HG02642 (cell line): ENCODE results near the gene MAMSTR.
"Not testable (repeated sequence)": the region's sequence is repeated elsewhere in the genome, so short reads cannot be mapped to it uniquely, and the experiment has no call there.

Source experiments
- ATAC-seq: cut with Tn5 transposase; IDR thresholded peaks from one replicate; pipeline ENCODE4 v1.9.1; 2021; ENCODE audit warnings: mild to moderate bottlenecking; ENCODE audit not compliant: unreplicated experiment, poor library complexity

MAMSTR gene

DNA sequence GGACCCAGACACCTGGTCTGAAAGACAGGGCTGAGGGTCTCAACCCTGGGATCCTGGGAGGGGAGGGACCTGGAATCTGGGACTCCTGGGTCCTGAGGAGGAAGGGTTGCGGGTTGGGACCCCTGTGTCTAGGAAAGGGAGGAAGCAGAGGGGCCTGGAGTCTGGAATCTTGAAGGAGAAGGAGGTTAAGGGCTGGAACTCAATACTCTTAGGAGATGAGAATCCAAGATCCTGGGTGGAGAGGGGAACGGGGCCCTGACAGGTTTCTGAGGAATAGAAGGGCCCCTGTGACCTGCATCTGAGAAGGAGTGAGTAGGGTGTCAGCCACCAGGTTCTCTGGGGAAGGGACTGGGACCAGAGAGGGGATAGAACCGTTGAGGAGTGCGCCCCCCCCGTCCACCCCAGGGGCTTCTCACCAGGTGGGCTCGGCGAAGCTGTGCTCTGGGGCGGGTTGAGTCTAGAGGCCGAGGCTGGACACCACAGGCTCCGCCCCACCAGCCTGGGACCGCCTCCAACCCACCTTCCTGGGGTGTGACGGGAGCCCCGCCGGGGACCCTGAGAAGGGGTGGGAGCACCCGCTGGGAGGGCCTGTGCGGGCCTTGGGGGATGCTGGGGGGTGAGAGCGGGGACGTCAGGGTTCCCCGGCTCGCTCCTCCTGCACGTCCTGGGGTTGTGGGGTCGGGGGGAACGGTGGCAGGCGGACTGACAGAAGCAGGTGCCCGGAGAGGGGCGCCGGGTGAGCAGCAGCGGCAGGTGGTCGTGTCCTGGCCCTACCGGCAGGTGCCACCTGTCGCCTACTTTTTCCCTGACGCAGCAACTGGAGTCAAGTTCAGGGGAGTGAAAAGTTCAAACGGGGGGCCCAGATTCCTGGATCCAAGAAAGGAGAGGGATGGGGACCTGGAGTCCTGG is at the start of gene MAMSTR:
TSS of gene MAMSTR (minus strand) at position 463 of the 909 bp plus-strand sequence. CDS start 694 bp downstream, outside the sequence.
- no peak for ATAC-seq

DNA sequence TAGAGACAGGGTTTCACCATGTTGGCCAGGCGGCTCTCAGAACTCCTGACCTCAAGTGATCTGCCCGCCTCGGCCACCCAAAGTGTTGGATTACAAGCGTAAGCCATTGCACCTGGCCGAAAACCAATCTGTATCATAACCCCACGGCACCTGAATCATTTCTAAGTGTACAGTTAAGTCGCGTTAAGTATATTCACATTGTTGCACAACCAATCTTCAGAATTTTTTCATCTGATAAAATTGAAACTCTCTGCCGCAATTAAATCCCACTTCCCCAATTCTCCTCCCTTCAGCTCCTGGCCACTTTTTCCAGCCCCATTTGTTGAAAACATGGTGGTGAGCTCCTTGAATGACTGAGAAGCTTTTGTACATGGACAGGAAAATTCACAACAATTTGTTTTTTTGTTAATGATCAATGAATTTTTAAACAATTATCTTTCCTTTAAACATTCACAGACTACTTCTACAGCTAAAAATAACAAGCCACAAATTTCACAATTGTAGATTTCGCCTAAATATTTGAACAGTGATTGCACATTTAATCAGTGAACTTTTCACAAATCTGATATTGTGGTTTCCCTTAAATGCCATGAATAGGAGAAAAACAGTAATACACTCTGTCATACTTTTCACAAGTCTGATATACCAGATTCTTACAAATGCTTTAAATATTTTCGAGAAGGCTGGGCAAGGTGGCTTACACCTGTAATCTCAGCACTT is 49.6 kb upstream of the MAMSTR start:
- no peak for ATAC-seq

DNA sequence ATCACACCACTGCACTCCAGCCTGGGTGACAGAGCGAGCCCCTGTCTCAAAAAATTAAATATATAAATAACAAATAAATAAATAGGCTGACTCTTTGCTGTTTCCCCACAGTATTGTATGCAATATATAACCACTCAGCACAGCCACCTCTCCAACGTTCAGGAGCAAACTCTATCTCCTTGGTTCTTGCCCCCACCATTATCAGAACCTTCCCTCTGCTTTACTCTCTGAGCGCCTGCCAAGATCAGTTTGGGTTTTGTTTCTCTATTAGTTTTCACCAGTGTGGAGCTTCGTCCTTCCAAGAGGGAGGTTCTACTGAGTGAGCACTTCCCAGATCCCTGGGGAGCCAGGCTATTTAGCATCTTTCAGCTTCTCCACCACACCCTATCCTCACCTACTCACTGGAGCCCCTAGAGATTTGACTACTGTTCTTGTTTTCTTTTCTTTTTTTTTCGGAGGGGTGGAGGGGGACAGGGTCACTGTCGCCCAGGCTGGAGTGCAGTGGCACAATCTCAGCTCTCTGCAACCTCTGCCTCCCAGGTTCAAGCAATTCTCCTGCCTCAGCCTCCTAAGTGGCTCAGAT is 48.7 kb upstream of the MAMSTR start:
- not testable (repeated sequence) for ATAC-seq

GRCh38 chr19:48765816-48766215 is 46.3 kb upstream of the MAMSTR start:
- ATAC-seq: not testable (repeated sequence)

- no peak for ATAC-seq
Measured at GRCh38 chr19:48760504-48761205, 41.1 kb upstream of the MAMSTR start.

DNA sequence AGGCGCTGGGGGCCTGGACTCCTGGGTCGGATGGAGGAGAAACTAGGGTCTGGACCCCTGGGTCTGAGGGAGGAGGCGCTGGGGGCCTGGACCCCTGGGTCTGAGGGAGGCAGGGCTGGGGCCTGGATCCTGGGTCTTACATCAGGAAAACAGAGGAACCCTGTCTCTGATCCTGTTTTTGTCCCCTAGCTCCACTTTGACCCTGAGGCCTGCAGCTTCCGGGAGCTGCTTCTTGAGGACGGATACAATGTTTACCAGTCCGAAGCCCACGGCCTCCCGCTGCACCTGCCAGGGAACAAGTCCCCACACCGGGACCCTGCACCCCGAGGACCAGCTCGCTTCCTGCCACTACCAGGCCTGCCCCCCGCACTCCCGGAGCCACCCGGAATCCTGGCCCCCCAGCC is 38.2 kb upstream of the MAMSTR start:
- ATAC-seq: no peak

DNA sequence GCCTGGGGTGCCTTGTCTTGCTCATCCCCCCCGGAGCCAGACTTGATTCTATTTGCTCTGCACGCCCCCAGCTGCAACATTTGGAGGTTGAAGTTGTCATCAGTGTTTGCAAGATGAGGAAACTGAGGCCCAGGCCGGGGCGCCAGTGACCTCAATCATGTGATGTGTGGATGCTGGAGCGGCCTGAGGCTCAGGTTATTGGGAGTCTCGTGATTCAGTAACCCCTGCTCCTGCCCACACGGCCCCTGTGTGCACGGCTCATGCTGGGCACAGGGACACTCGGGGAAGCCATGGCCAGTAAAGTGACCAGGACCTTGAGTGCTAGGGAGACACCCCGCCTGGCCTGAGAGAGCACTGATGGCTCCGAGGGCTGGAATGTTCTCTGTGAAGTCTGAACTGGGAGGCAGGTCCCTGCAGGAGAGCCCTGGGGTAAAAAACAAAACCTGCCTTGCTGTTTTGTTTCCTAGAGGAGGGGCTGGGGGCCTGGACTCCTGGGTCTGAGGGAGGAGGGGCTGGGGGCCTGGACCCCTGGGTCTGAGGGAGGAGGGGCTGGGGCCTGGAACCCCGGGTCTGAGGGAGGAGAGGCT is 37.7 kb upstream of the MAMSTR start:
- ATAC-seq: no peak

DNA sequence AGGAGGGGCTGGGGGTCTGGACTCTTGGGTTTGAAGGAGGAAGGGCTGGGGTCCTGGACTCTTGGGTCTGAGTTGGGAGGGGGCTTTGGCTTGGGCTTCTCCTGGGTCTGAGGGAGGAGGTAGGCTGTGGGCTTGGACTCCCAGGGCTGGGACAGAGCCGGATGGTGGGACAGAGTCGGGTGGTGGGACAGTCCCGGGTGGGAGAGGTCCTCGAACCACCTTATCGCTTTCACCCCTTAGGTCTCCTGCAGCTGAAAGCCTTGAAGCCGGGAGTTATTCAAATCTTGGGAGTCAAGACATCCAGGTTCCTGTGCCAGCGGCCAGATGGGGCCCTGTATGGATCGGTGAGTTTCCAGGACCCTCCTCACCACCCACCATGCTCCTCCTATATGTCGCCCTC is 37.2 kb upstream of the MAMSTR start:
- no peak for ATAC-seq

GRCh38 chr19:48756212-48756611 is 36.7 kb upstream of the MAMSTR start:
- ATAC-seq: no peak

GRCh38 chr19:48755787-48756186 is 36.3 kb upstream of the MAMSTR start:
- no peak for ATAC-seq

DNA sequence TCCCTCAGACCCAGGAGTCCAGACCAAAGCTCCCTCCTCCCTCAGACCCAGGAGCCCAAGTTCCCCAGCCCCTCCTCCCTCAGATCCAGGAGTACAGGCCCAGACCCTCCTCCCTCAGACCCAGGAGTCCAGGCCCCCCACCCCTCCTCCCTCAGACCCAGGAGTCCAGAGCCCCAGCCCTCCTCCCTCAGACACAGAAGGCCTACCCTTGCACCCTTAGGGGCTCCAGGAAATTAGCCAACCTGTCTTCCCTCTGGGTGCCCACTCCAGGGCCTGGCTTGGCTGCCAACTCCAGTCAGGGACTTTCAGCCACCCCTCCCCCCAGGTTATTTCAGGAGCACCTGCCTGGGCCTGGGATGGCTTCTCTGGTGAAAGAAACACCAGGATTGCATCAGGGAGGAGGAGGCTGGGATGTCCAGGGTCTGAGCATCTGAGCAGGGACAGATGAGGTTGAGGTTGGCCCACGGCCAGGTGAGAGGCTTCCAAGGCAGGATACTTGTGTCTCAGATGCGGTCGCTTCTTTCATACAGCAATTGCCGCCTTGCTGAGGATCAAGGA is 35.6 kb upstream of the MAMSTR start, which contains the start of gene FGF21:
TSS of gene FGF21 (plus strand) at position 441 of the 558 bp plus-strand sequence. CDS start 713 bp downstream, outside the sequence.
- ATAC-seq: no peak

DNA sequence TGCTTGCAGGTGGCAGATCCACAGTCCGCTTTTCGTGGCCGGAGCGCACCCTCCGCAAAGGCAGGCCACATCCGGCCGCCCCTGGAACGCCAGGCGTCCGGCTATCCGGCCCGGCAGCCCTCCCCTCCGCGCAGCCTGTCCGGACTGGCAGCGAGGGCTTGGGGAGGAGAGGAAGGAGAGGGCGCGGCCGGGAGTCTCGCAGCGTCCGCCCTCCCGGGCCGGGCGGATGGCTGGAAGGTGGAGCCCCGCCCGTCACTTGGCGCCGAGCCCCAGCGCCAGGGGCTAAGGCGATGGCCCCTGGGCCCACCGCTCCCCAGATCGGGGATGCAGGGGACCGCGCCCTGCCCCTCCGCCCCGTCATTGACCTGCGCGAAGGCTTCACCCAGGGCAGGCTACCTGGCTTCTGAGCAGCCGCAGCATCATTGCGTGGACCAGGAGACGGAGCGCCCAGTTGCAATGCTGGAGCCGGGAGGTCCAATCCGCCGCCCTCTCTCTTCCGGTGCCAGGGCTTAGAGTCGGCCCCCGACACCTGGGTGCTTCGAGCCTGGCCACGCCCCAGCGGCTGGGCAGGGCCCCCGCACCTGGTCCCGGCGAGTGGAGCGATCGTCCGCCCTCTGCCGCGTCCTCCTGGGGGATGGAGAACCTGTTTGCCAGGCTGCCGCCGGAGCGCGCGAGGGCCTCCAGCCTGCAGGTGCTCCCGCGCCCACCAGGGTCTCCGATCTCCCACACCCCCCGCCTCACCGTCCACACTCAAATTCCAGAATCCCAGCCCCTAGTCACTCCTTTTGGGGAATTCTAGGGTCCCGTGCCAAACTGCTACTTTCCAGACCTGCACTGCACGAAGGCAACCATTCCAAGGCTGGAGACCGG is 33.2 kb upstream of the MAMSTR start, which contains the start of gene FUT1:
TSS of gene FUT1 (minus strand) at position 146 of the 870 bp plus-strand sequence. CDS start 1,360 bp downstream, outside the sequence.
- no peak for ATAC-seq

GRCh38 chr19:48751845-48752495 is 32.4 kb upstream of the MAMSTR start:
- no peak for ATAC-seq

GRCh38 chr19:48750771-48751504 is 31.4 kb upstream of the MAMSTR start:
- no peak for ATAC-seq

GRCh38 chr19:48750351-48750750 is 30.8 kb upstream of the MAMSTR start:
- no peak for ATAC-seq

GRCh38 chr19:48749571-48750198 is 30.2 kb upstream of the MAMSTR start:
- no peak for ATAC-seq
